ENCODE measurements around the gene SMLR1. TPM values are rescaled to one million over a fixed set of nuclear protein-coding genes. Genes with fewer than 3 reads are reported as not detected.

SMLR1 gene
- total RNA-seq, 1 donor = not detected

DNA sequence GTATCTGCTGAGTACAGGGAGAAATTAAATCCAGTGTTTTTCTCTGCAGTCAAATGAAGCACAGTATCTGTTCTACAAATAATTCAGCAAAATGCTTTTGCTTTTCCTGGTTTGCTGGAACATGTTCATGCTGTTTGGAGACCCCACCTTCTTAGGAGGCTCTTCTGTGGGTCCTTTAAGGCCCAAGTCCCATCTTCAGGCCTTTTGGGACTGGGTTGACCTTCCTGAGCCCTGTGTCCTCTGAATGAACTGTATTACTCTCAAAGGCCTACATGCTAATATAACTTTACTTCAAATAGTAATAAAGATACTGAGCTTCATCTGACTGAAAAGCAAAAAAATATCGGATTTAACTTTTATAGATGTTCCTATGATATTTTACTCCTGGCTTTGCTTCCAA, 19.3 kb downstream of the SMLR1 start:
- Histone ChIP-seq H3K27ac (ENCODE audit: low read depth, low read length) (no peak overlapping the region), H3K4me2 (ENCODE audit: insufficient read depth, low read length) (no peak overlapping the region), H3K79me2 (ENCODE audit: insufficient read depth, low read length) (no peaks in the 10 kb centered on the region), H3K36me3 (ENCODE audit: insufficient read depth, low read length) (no peaks in the 10 kb centered on the region), H3K9me3 (ENCODE audit: low read depth, low read length) (no peaks in the 10 kb centered on the region), H3K27me3 (ENCODE audit: insufficient read depth, low read length) (no peaks in the 10 kb centered on the region), H3K4me1 (ENCODE audit: insufficient read depth, low read length) (peaks cover 2% of the 10 kb centered on the region), H3K4me3 (ENCODE audit: insufficient read depth, low read length) (no peak overlapping the region), H4K20me1 (ENCODE audit: insufficient read depth, low read length) (no peaks in the 10 kb centered on the region), H2AFZ (ENCODE audit: low read length) (no peak overlapping the region)
- DNase-seq (ENCODE audit: insufficient read length, low spot score, missing footprints) = no peak
- TF ChIP-seq, protein P1, sequence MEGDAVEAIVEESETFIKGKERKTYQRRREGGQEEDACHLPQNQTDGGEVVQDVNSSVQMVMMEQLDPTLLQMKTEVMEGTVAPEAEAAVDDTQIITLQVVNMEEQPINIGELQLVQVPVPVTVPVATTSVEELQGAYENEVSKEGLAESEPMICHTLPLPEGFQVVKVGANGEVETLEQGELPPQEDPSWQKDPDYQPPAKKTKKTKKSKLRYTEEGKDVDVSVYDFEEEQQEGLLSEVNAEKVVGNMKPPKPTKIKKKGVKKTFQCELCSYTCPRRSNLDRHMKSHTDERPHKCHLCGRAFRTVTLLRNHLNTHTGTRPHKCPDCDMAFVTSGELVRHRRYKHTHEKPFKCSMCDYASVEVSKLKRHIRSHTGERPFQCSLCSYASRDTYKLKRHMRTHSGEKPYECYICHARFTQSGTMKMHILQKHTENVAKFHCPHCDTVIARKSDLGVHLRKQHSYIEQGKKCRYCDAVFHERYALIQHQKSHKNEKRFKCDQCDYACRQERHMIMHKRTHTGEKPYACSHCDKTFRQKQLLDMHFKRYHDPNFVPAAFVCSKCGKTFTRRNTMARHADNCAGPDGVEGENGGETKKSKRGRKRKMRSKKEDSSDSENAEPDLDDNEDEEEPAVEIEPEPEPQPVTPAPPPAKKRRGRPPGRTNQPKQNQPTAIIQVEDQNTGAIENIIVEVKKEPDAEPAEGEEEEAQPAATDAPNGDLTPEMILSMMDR (IDR thresholded peaks at IDR 0.05; ENCODE audit: extremely low read depth, low read depth, low read length) = no peak

DNA sequence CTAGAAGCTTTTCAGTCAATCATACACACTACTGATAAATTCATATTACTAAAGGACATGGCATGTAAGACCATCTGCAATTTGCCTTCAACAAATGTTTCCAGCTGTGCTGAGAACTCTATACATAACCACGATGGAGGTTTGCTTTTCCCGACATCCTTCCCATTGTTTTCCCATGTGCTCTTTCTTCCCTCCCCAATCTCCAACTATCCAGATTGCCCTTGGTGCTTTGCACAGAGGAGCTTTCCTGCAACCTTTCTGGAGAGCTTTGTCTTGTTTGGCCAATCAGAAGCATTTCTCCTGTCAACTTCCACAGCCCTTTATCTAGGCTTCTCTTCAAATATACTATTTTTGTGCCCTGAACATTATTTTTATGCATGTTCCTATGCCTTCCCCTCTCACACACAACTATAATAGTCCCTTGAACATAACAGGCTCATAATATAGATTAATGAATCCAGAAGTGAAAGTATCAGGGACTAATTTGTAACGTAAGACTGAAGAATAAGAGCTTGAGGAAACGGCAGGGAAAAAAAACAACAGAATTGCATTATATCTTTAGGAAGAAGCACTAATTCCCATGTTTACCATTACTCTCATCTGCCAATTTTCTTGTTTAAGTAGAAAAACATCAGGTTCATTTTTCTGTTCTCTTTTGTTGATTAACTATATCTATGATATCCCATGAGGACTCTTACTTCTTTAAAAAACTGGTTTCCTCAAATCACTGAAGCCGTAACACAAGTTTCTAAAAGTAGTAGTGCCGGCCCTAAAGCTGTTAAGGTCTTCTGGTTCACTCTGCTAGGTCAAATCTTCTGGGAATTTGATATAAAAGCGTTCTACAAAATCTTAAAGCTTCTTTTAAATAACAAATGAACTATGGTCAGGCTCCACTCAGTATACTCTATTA, 20.1 kb downstream of the SMLR1 start:
- H3K4me3 ChIP-seq (ENCODE audit: insufficient read depth, low read length) = no peak overlapping the region
- no peak for DNase-seq (ENCODE audit: insufficient read length, low spot score, missing footprints)
- H3K79me2 ChIP-seq (ENCODE audit: insufficient read depth, low read length) = no peaks in the 10 kb centered on the region
- no peak overlapping the region for H3K27ac ChIP-seq (ENCODE audit: low read depth, low read length)
- H3K27me3 ChIP-seq (ENCODE audit: insufficient read depth, low read length) = no peaks in the 10 kb centered on the region
- no peaks in the 10 kb centered on the region for H3K36me3 ChIP-seq (ENCODE audit: insufficient read depth, low read length)
- TF ChIP-seq, protein P1 (IDR thresholded peaks at IDR 0.05; ENCODE audit: extremely low read depth, low read depth, low read length) = no peak
- H2AFZ ChIP-seq (ENCODE audit: low read length) = no peak overlapping the region
- H3K4me1 ChIP-seq (ENCODE audit: insufficient read depth, low read length) = no peaks in the 10 kb centered on the region
- H3K9me3 ChIP-seq (ENCODE audit: low read depth, low read length) = no peaks in the 10 kb centered on the region
- no peak overlapping the region for H3K4me2 ChIP-seq (ENCODE audit: insufficient read depth, low read length)
- H4K20me1 ChIP-seq (ENCODE audit: insufficient read depth, low read length) = no peaks in the 10 kb centered on the region

DNA sequence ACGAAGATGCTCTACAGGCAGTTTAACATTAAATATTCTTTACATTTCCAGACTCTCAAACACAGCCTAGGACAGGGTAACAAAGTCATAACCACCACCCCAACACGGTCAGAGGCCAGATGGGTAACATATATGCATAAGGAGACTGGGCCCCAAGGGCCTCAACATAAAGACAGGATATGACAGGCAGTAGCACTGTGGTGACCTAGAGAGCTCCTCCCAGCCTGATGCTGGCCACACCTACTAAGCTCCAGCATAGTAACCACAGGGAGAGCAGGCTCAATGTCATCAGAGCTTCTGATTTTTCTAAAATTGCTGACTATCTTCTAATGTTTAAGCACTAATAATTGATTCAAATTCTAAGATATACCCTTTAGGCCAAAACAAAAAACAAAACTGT, 21.7 kb downstream of the SMLR1 start:
- no peak overlapping the region for H3K4me3 ChIP-seq (ENCODE audit: insufficient read depth, low read length)
- no peaks in the 10 kb centered on the region for H3K79me2 ChIP-seq (ENCODE audit: insufficient read depth, low read length)
- H4K20me1 ChIP-seq (ENCODE audit: insufficient read depth, low read length) = peaks cover 7% of the 10 kb centered on the region
- TF ChIP-seq, protein P1 (IDR thresholded peaks at IDR 0.05; ENCODE audit: extremely low read depth, low read depth, low read length) = no peak
- no peak overlapping the region for H2AFZ ChIP-seq (ENCODE audit: low read length)
- peaks cover 15% of the 10 kb centered on the region for H3K4me1 ChIP-seq (ENCODE audit: insufficient read depth, low read length)
- peaks cover 4% of the 10 kb centered on the region for H3K36me3 ChIP-seq (ENCODE audit: insufficient read depth, low read length)
- H3K9me3 ChIP-seq (ENCODE audit: low read depth, low read length) = no peaks in the 10 kb centered on the region
- DNase-seq (ENCODE audit: insufficient read length, low spot score, missing footprints) = no peak
- H3K27me3 ChIP-seq (ENCODE audit: insufficient read depth, low read length) = no peaks in the 10 kb centered on the region
- H3K27ac ChIP-seq (ENCODE audit: low read depth, low read length) = no peak overlapping the region
- H3K4me2 ChIP-seq (ENCODE audit: insufficient read depth, low read length) = no peak overlapping the region

DNA sequence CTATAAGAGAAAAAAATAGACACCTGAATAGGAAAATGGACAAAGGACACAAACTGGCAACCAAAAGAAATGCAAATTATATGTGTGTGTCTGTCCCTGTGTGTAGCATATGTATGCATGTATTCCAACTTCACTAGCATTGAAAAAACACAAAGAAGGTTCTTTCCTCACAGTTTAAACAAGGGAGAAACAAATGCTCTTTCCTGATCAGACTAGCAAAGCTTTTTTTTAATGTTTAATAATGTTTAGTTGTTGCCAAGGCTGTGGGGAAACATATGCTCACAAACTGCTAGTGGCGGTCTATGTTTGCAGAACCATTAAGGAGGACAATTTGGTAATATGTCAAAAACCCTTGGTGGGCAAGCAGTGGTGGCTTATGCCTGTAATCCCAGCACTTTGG, 22.4 kb downstream of the SMLR1 start:
- Histone ChIP-seq H3K27ac (ENCODE audit: low read depth, low read length) (no peak overlapping the region), H3K4me3 (ENCODE audit: insufficient read depth, low read length) (no peak overlapping the region), H3K27me3 (ENCODE audit: insufficient read depth, low read length) (no peaks in the 10 kb centered on the region), H3K4me1 (ENCODE audit: insufficient read depth, low read length) (peaks cover 19% of the 10 kb centered on the region), H3K36me3 (ENCODE audit: insufficient read depth, low read length) (peaks cover 4% of the 10 kb centered on the region), H3K9me3 (ENCODE audit: low read depth, low read length) (no peaks in the 10 kb centered on the region), H3K4me2 (ENCODE audit: insufficient read depth, low read length) (no peak overlapping the region), H3K79me2 (ENCODE audit: insufficient read depth, low read length) (no peaks in the 10 kb centered on the region), H2AFZ (ENCODE audit: low read length) (no peak overlapping the region), H4K20me1 (ENCODE audit: insufficient read depth, low read length) (peaks cover 7% of the 10 kb centered on the region)
- TF ChIP-seq, protein P1 (IDR thresholded peaks at IDR 0.05; ENCODE audit: extremely low read depth, low read depth, low read length) = no peak
- DNase-seq (ENCODE audit: insufficient read length, low spot score, missing footprints) = no peak
